Pons (tissue), 1 donor: ENCODE measurements around the gene PHKA1.
A peak's percentile ranks its signal among the peaks of the same experiment; 100 is the strongest.
"Not testable (repeated sequence)": the region's sequence is repeated elsewhere in the genome, so short reads cannot be mapped to it uniquely, and the experiment has no call there.

Source experiments
- DNase-seq: peaks from one replicate; pipeline ENCODE4 v3.0.0-alpha.2; 2016; ENCODE audit warnings: low spot score

Gene PHKA1

GRCh38 chrX:72666451-72666850 lies 47.7 kb downstream of the PHKA1 start:
- DNase-seq, result no peak

DNA sequence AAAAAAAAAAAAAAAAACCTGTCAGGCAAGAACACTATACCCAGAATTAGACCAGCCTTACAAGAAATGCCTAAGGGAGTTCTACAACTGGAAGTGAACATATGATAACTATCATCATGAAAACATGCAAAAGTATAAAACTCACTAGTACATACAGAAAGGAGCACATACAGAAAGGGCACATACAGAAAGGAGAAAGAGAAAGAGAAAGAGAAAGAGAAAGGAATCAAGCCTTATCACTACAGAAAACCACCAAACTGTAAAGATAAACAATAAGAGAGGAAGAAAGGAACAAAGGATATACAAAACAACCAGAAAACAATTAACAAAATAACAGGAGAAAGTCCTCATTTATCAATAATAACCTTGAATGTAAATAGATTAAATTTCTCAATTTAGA lies 50.4 kb downstream of the PHKA1 start:
- no peak for DNase-seq

GRCh38 chrX:72662020-72662747 lies 51.9 kb downstream of the PHKA1 start:
- DNase-seq, result no peak

GRCh38 chrX:72659723-72660122 lies 54.4 kb downstream of the PHKA1 start:
- DNase-seq, result no peak

- peak; percentile 2 for DNase-seq
These were observed 62.0 kb downstream of the PHKA1 start for GRCh38 chrX:72652082-72652481.

DNA sequence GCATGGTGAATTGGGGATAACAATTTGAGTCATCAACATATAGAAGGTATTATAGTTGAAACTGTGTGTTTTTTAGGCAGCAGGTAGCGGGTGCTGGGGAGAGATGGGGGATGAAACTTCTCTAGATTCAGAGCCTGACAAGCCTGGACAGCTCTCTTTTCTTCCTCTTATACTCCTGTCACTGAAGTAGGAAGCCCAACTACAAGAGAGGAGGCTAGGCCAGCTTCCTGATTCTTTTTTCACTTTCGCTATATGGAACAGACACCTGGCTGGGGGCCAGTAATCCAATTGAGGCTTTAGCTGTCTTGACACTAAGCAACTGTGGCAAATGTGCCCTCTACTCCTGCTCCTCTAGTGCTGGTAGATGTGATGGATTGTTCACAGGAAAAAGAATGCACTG lies 69.2 kb downstream of the PHKA1 start:
- DNase-seq, result peak; percentile 42

DNA sequence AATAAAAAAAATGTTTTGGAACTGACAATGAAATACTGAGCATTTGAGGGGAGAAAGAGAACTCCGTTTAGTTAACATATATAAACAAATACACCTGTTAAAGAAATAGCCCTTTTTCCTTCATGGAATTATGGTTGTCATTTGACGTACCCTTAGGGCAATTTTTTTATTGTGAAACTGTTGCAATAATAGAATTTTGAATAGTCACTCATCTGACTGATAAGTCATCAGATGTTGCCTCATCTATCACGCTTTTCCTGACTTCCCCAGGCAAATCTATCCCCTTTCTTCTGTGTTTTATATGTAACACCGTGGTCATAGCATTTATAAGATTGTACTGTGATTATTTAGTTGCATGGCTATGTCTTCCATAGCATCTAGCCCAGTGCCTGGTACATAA lies 72.5 kb downstream of the PHKA1 start:
- no peak for DNase-seq

DNA sequence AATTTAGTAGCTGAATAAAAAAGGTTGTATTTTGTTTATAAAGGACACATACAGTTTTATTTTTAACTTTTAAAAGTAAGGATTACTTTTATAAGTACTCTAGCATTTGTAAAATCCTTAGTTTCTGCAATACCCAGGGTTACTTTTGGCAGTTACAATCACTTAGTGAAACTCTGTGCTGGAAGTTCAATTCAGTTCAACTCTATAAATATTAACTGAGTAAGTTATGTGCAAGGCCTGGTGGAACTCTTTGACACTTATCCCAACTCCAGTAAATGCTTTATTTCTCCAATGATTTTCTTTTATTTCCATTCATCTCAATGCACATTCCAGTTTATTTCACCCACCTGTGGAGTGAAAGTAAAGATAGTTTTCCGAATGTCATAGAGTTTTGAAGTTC lies 78.2 kb downstream of the PHKA1 start:
- DNase-seq, result no peak

DNA sequence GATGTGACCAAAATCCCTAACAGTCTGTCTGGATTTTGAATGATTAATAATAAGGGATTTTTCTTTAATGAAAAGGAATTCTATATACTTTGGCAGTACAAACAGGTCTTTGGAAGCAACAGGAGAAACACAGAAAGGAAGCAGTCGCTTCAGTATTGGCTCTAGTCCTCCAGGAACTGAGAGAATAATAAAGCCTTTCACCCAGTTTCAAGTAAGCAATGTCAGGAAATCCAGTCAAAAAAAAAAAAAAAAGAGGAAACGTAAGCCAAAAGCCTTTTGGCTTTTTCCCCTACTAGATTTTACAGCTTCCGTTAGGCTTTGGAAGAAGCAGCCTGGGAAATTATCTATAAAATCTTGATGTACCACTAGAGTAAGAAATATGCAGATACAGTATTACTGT lies 79.8 kb downstream of the PHKA1 start:
- DNase-seq, result peak; percentile 45

- DNase-seq, result no peak
These were observed 83.9 kb downstream of the PHKA1 start for GRCh38 chrX:72630185-72630584.

- DNase-seq, result no peak
These were observed 89.9 kb downstream of the PHKA1 start for GRCh38 chrX:72624194-72624593.

DNA sequence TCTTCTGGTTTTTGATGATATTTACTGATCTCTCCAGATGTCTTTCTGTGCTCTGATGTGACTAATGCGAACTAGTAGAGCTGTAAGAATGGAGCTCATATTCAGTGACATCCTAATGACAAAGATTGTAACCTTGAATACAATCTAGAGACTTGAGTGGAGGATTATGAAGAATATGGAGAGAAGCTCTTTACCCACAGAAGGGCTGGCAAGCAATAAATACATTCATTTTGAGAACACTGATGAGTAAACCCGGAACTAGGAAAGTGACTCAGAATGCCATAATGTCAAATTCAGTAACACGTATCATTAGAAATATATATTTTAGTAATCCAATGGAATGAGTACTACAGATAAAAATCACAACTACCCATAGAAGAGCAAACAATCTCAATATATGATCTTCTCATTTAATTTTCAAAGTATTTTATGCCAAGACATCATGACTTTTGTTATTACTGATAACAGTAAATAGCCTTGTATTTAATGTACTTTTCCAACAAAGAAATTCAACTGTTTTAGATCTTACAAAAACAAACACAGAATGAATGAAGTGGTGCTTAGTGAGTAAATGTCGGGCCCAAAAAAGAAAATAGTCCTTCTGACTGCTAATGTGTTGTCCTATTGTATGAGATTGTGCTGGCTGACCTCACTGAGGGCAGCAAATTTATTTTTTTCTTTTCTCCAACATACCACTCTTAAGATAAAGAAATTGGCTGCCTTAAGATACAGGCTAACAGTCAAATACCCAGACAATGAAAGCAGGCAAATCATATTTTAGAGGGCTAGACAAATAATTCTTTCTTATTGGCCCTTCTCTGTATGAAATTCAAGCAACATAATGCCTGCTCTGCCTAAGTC lies 92.3 kb downstream of the PHKA1 start:
- DNase-seq, result no peak

DNA sequence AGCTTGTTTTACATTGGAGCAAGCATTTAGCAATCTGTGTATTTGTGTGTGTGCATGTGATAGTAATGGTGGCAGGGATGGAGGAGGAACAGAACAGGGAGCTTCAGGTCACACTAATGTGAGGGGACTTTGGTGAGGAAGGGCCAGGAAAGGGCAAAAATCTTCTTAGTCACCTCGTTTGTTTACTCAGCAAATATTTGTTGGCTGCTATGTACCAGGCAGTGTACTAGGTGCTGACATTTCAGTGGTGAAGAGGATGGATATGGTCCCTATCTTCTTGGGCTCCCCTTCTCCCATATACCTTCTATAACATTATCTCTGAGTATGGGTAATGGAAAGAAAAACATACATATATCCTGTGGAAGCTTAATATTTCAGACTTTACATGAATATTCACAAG lies 92.9 kb downstream of the PHKA1 start:
- no peak for DNase-seq

GRCh38 chrX:72620550-72621145 lies 93.5 kb downstream of the PHKA1 start:
- no peak for DNase-seq

GRCh38 chrX:72609313-72609712 lies 104.8 kb downstream of the PHKA1 start:
- no peak for DNase-seq

- no peak for DNase-seq
These were observed 109.4 kb downstream of the PHKA1 start for GRCh38 chrX:72604705-72605104.

DNA sequence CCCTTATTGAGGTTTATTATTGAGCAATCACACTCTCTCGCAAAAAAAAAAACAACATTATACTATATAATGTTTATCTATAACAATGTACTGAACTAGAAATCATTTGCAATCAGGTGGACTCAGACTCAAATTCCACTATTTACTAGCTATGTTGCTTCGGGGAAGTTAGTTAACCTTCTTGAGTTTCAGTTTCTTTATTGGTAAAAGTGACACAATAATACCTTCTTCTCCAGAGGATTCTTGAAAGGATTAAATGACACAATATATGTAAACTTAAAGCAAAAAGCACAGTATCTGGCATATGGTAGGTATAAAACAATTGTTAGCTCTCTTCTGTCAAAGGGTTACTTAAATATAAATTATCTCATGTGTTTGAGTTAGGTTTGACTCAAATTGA lies 110.0 kb downstream of the PHKA1 start:
- no peak for DNase-seq

GRCh38 chrX:72591038-72591437 lies 123.1 kb downstream of the PHKA1 start:
- not testable (repeated sequence) for DNase-seq

DNA sequence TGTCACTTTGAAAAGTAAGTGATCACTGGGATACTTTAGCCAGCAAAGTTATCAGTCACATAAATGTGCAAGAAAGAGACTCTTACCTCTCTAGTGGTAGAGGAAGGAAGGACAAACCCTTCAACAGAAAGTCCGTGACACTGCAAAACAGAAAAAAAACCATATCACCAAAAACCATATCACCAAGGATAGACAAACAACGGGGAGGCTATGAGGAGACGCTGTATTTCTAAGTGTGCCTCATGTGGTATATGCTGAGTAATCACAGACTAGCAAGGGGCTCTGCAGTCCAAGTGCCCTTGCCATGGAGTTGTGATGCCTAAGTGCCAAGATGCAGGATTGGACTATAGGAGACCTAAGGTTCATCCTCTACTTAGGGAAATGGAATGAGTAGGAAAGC lies 129.9 kb downstream of the PHKA1 start:
- DNase-seq, result no peak

DNA sequence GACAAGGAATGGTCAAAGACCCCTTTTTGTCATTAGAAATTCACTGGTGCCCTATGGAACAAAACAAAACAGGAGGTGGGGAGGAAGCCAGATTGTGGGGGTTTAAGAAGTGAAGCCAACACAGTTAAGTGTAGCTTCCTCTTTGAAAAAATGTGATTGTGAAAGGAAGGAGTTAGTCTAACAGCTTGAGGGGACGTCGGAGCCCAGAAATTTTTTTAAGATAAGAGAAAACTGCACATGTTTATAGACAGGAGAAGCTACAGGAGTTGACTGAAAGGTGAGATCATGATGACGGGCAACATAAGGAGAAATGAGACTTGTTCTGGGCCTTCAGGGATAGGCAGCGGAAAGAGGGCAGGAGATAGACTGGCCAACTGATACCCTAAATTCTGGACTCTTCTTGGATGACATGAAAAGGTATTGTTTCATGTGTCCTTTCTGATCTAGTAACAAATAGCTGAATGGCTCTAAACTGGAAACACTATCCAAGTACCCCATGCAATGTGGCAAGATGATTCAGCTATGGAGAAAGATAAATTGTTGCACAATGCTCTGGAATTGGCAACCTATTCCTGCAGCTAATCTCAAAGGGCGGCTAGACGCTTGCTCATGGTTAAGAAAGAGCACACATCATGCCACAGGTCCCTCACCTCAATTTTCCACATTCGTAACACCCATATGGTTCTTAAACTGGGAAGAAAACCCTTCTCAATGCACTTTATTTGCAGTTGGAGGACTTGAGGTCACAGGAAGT lies 137.8 kb downstream of the PHKA1 start:
- DNase-seq, result no peak

DNA sequence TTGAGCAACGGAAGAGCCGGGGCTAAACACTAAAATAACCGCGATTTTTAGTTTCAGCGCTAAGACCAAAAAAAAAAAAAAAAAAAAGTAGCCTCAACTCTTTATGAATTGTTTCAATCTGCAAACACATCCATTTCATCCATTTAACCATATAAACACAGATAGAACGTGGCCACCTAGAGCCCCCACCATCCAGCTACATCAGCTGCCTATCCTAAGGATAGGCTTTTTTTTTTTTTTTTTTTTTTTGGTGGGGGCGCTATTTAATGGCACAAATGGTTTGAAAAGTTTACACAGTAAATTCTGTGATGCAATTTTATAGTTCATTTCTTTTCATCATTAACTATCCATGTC lies 141.0 kb downstream of the PHKA1 start:
- DNase-seq, result no peak
